ENCODE measurements around the gene SYT2.
A peak's percentile ranks its signal among the peaks of the same experiment; 100 is the strongest.
"Not testable (repeated sequence)": the region's sequence is repeated elsewhere in the genome, so short reads cannot be mapped to it uniquely, and the experiment has no call there.

The SYT2 gene

GRCh38 chr1:202710070-202711045 lies at the start of gene SYT2:
SYT2 (minus strand) TSS chr1:202710454; CDS start chr1:202605772, 104,682 bp downstream.
- peak; percentile 22 for DNase-seq

- DNase-seq = peak; percentile 48
These were observed 46.1 kb upstream of the SYT2 start for GRCh38 chr1:202756391-202756790.

- DNase-seq = no peak
These were observed 44.0 kb upstream of the SYT2 start for GRCh38 chr1:202754293-202754692.

GRCh38 chr1:202752774-202753173 lies 42.5 kb upstream of the SYT2 start:
- no peak for DNase-seq

- no peak for DNase-seq
These were observed 40.5 kb upstream of the SYT2 start for GRCh38 chr1:202750761-202751160.

- DNase-seq = no peak
These were observed 39.8 kb upstream of the SYT2 start for GRCh38 chr1:202750024-202750423.

- DNase-seq = no peak
These were observed 35.2 kb upstream of the SYT2 start for GRCh38 chr1:202745323-202745888.

GRCh38 chr1:202744770-202745169 lies 34.5 kb upstream of the SYT2 start:
- not testable (repeated sequence) for DNase-seq

- no peak for DNase-seq
These were observed 32.2 kb upstream of the SYT2 start for GRCh38 chr1:202742496-202742895.

GRCh38 chr1:202733251-202733650 lies 23.0 kb upstream of the SYT2 start:
- no peak for DNase-seq

GRCh38 chr1:202728951-202729350 lies 18.7 kb upstream of the SYT2 start:
- no peak for DNase-seq

GRCh38 chr1:202725526-202725925 lies 15.3 kb upstream of the SYT2 start:
- DNase-seq = no peak

GRCh38 chr1:202723708-202724107 lies 13.5 kb upstream of the SYT2 start:
- DNase-seq = no peak

GRCh38 chr1:202723046-202723445 lies 12.8 kb upstream of the SYT2 start:
- not testable (repeated sequence) for DNase-seq

GRCh38 chr1:202716654-202717053 lies 6.4 kb upstream of the SYT2 start:
- DNase-seq = no peak

- DNase-seq = not testable (repeated sequence)
These were observed 3.9 kb upstream of the SYT2 start for GRCh38 chr1:202714202-202714601.

- DNase-seq = no peak
These were observed 2.9 kb upstream of the SYT2 start for GRCh38 chr1:202713110-202713509.

- DNase-seq = no peak
These were observed 1.8 kb upstream of the SYT2 start for GRCh38 chr1:202711949-202712635.

- no peak for DNase-seq
These were observed 795 bp downstream of the SYT2 start for GRCh38 chr1:202709276-202710041.

- no peak for DNase-seq
These were observed 1.6 kb downstream of the SYT2 start for GRCh38 chr1:202708456-202709275.

GRCh38 chr1:202706851-202707250 lies 3.4 kb downstream of the SYT2 start:
- DNase-seq = no peak

- no peak for DNase-seq
These were observed 5.7 kb downstream of the SYT2 start for GRCh38 chr1:202704601-202705000.

All from fibroblast of skin of right biceps (primary cell).